ENCODE measurements around the gene RAB19. TPM values are rescaled to one million over a fixed set of nuclear protein-coding genes. Genes with fewer than 3 reads are reported as not detected.

RAB19 gene
- total and polyA plus RNA-seq, 12 donors = not detected

- ATAC-seq (no peak), DNase-seq (no peak)
- no peaks in the 10 kb centered on the region for H3K36me3 ChIP-seq
- H3K4me3 ChIP-seq = no peak overlapping the region
- TF ChIP-seq CTCF (IDR thresholded peaks at IDR 0.05) = no peak
- WGBS, 2 donors = 95 to 97% methylated on average over 3 of the region's 3 CpGs
- intact Hi-C loops (cut with DNase I) = no loop called here
- peaks cover 0 to 2% (median 0%) of the 10 kb centered on the region in 9 donors for H3K4me1 ChIP-seq
- peaks cover 0 to 4% (median 0%) of the 10 kb centered on the region in 7 donors for H3K27me3 ChIP-seq
- H3K27ac ChIP-seq = no peak overlapping the region
- no peaks in the 10 kb centered on the region for H3K9me3 ChIP-seq
Observed at GRCh38 chr7:140440593-140440992, 36.7 kb downstream of the RAB19 start.

GRCh38 chr7:140441519-140441918, 37.7 kb downstream of the RAB19 start:
- ATAC-seq (no peak), DNase-seq (no peak)
- no peak for TF ChIP-seq CTCF (IDR thresholded peaks at IDR 0.05)
- Histone ChIP-seq H3K27ac (no peak overlapping the region), H3K36me3 (no peaks in the 10 kb centered on the region), H3K27me3 (no peaks in the 10 kb centered on the region), H3K9me3 (no peaks in the 10 kb centered on the region), H3K4me1 (no peaks in the 10 kb centered on the region), H3K4me3 (no peak overlapping the region)
- intact Hi-C loops (cut with DNase I) = no loop called here
- 89 to 96% methylated on average over 2 of the region's 2 CpGs for WGBS, 2 donors

- no peaks in the 10 kb centered on the region for H3K9me3 ChIP-seq
- H3K27me3 ChIP-seq = no peaks in the 10 kb centered on the region
- intact Hi-C loops (cut with DNase I) = no loop called here
- ATAC-seq (no peak), DNase-seq (no peak)
- 87 to 96% methylated on average over 11 of the region's 11 CpGs for WGBS, 2 donors
- TF ChIP-seq CTCF (IDR thresholded peaks at IDR 0.05) = no peak
- peaks cover 0 to 17% (median 7%) of the 10 kb centered on the region in 9 donors for H3K4me1 ChIP-seq
- peaks cover 0 to 2% (median 0%) of the 10 kb centered on the region in 9 donors for H3K36me3 ChIP-seq
- H3K27ac ChIP-seq = no peak overlapping the region
- H3K4me3 ChIP-seq = no peak overlapping the region
Observed at GRCh38 chr7:140446467-140446866, 42.6 kb downstream of the RAB19 start.

- no peak for TF ChIP-seq CTCF (IDR thresholded peaks at IDR 0.05)
- DNase-seq = no peak
- WGBS, 2 donors = 89 to 90% methylated on average over 7 of the region's 7 CpGs
- no peak for ATAC-seq
- no peak overlapping the region for H3K27ac ChIP-seq
- intact Hi-C loops (cut with DNase I) = no loop called here
- H3K4me3 ChIP-seq = no peak overlapping the region
- H3K4me1 ChIP-seq = peaks cover 0 to 17% (median 7%) of the 10 kb centered on the region in 9 donors
- no peaks in the 10 kb centered on the region for H3K27me3 ChIP-seq
- peaks cover 0 to 16% (median 0%) of the 10 kb centered on the region in 9 donors for H3K36me3 ChIP-seq
- no peaks in the 10 kb centered on the region for H3K9me3 ChIP-seq
Observed at GRCh38 chr7:140447841-140448240, 44.0 kb downstream of the RAB19 start.

Measured in heart right ventricle (tissue), 16 donors.